HEK293T (cell line): ENCODE data around the gene ABCB9.

ENCODE experiments used
- BHLHE40 ChIP-seq: fragments of 450-650 bp; IDR thresholded peaks from 2 replicates; pipeline ENCODE4 v1.6.1; 2016; ENCODE audit warnings: mild to moderate bottlenecking, moderate library complexity, borderline replicate concordance
- FOXM1 ChIP-seq: fragments of 450-650 bp; IDR thresholded peaks from 2 replicates; pipeline ENCODE4 v1.6.1; 2017; ENCODE audit warnings: mild to moderate bottlenecking, borderline replicate concordance
- HDGF ChIP-seq: fragments of 450-650 bp; IDR thresholded peaks from 2 replicates; pipeline ENCODE4 v1.6.1; 2017; ENCODE audit warnings: antibody characterized with exemption, borderline replicate concordance
- SUZ12 ChIP-seq: fragments of 450-650 bp; IDR thresholded peaks from 2 replicates; pipeline ENCODE4 v1.6.1; 2016; ENCODE audit warnings: mild to moderate bottlenecking
- TARDBP ChIP-seq: fragments of 450-650 bp; IDR thresholded peaks from 2 replicates; pipeline ENCODE4 v1.6.1; 2016

DNA sequence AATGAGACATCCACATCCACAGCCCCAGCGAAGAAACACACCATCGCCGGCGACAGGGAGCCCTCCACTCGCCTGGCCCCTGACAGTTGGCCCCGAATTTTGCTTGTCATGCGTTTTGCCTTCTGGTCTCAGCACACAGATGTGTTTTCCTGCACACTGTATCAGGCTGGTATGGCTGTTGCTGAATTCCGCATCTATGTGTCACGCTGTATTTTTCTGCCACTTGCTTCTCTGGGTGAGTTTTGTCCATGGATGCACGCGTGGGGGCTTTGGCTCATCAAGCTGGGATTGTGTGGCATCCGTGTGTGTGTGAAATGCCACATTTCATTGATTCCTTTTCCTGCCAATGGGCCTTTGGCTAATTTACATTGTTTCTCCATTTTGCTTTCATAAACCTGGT lies 40.7 kb upstream of the ABCB9 start:
- TF ChIP-seq HDGF (no peak), FOXM1 (no peak), TARDBP (no peak), SUZ12 (no peak), BHLHE40 (no peak)
